Measurements from ENCODE around the gene AFF3. TPM values are rescaled to one million over a fixed set of nuclear protein-coding genes. Genes with fewer than 3 reads are reported as not detected.

Gene AFF3
- total and polyA plus RNA-seq, 12 donors, result 1.1 to 7.5 (median 3.9) TPM

DNA sequence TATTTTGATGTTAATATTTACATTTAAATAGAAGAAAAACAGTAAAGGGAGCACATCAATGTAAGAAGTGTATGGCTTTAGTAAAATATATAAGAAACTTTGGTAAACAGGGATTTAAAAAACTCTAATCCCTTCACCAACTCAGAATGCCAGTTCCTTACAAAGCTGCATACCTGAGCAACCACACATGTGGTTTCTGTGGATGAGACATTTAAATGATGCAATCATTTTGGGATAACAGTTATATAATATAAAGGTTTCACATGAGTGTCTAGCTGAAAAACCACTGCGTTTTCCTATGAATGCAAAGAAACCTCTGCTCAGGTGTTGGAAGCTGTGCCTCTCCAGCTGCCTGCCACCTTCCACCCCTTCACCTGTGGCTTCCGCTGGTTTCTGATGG, 443.5 kb downstream of the AFF3 start:
- Histone ChIP-seq H3K4me1 (replicated peaks in 1 of 2) (peaks cover 2 to 3% of the 10 kb centered on the region in 2 donors), H3K27me3 (no peaks in the 10 kb centered on the region), H3K4me3 (no peak overlapping the region), H3K36me3 (replicated peaks in 1 of 2) (no peaks in the 10 kb centered on the region), H3K27ac (no peak overlapping the region), H3K9me3 (replicated peaks in 1 of 3) (no peaks in the 10 kb centered on the region)
- no peak for DNase-seq
- 88 to 93% (median 92%) methylated on average over 2 of the region's 2 CpGs for WGBS, 4 donors
- no peak for TF ChIP-seq POLR2A (IDR thresholded peaks at IDR 0.05)
- TF ChIP-seq, protein P1, sequence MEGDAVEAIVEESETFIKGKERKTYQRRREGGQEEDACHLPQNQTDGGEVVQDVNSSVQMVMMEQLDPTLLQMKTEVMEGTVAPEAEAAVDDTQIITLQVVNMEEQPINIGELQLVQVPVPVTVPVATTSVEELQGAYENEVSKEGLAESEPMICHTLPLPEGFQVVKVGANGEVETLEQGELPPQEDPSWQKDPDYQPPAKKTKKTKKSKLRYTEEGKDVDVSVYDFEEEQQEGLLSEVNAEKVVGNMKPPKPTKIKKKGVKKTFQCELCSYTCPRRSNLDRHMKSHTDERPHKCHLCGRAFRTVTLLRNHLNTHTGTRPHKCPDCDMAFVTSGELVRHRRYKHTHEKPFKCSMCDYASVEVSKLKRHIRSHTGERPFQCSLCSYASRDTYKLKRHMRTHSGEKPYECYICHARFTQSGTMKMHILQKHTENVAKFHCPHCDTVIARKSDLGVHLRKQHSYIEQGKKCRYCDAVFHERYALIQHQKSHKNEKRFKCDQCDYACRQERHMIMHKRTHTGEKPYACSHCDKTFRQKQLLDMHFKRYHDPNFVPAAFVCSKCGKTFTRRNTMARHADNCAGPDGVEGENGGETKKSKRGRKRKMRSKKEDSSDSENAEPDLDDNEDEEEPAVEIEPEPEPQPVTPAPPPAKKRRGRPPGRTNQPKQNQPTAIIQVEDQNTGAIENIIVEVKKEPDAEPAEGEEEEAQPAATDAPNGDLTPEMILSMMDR (IDR thresholded peaks at IDR 0.05), result no peak
- intact Hi-C loops (cut with DNase I), result no loop called here

DNA sequence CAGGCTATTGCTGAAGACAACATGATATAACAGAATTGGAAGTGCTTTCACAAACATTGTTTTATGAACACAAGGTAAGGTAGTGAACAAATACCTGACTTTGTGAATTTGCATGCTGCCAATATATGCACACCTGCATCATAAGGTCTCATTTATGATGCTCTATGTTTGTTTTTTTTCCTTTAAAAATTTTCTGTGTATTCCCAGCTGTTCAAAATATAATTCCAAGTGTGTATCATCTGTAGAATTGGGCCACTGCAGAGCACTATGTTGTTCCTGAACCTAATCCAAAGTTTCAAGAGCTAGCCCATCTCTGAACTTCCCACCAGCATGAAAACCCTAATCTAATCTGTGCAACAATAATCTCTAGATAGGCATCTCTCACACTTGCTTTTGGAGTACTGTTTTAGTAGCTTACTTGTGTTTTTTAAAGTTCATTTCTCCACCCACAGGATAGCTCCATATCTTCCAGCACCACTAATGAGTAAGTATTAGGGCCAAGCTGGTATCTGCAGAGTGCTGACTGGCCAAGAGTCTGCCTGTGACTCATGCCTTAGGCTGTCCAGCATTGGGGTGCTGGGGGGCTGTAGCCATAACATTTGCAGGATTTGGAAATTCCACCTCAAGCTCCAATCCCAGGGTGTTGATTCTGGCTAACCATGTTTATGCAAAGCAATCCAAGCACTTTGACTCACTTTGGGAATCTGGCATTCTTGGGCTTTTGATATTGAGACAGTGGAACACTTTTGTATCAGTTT, 444.4 kb downstream of the AFF3 start:
- no peaks in the 10 kb centered on the region for H3K27me3 ChIP-seq
- no peak overlapping the region for H3K4me3 ChIP-seq
- intact Hi-C loops (cut with DNase I), result no loop called here
- DNase-seq, result peak in 1 of 7 donors; percentile 14
- H3K9me3 ChIP-seq (replicated peaks in 1 of 3), result no peaks in the 10 kb centered on the region
- H3K4me1 ChIP-seq (replicated peaks in 1 of 2), result no peaks in the 10 kb centered on the region
- TF ChIP-seq, protein P1 (IDR thresholded peaks at IDR 0.05), result no peak
- no peak for TF ChIP-seq POLR2A (IDR thresholded peaks at IDR 0.05)
- no peaks in the 10 kb centered on the region for H3K36me3 ChIP-seq (replicated peaks in 1 of 2)
- no peak overlapping the region for H3K27ac ChIP-seq

DNA sequence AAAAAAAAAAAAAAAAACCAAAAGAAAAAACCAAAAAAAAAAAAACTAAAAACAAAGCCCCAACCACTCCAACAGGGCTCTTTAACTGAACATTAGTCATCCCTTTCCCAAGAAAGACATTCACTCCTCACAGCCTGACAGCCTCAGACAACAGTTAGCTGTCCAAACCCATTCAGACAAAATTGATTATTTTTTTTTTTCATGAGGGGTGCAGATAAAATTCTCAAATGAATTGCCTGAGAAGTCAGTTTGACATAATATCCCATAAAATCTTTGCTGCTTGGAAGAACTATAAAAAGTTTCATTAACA, 446.5 kb downstream of the AFF3 start:
- H3K4me3 ChIP-seq, result no peak overlapping the region
- DNase-seq, result no peak
- H3K27me3 ChIP-seq, result no peaks in the 10 kb centered on the region
- no peak overlapping the region for H3K27ac ChIP-seq
- H3K9me3 ChIP-seq (replicated peaks in 1 of 3), result no peaks in the 10 kb centered on the region
- no peaks in the 10 kb centered on the region for H3K4me1 ChIP-seq (replicated peaks in 1 of 2)
- intact Hi-C loops (cut with DNase I), result no loop called here
- no peaks in the 10 kb centered on the region for H3K36me3 ChIP-seq (replicated peaks in 1 of 2)
- TF ChIP-seq, protein P1 (IDR thresholded peaks at IDR 0.05), result no peak

DNA sequence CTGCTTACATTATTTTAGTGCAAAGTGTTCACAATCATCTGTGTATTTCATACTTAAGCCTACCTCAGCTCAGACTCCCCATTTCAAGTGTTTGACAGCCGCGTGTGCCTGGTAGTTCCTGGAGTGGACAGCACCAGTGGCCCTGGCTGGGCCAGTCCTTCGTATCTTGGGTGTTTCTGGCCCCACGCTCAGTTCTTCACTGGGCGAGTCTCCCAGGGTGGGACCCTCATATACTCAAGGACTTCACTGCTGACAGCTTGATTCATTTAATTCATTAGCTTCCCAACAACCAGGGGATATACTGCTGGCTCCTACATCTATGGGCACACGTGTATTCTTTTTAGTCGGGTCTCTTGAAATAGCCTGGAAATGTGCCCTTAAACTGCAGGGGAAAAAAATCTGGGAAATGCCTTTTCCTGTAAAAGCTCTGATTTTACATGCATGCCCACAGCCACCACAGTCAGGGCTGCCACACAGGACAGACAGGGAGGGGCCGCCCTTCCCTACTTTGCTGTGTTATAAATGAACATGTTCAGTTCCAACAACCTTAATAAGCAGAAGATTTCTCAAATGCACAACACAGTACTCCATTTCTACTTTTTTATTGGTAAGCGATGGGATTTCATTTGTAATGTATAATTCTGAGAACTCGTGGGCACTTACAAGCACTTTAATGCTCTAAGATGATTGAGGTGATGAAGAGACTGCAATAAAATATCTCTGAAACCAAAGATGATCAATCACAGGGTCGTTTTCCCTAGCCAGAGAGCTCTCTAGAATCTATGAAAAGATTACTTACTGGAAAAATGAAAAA, 447.1 kb downstream of the AFF3 start:
- Histone ChIP-seq H3K4me1 (replicated peaks in 1 of 2) (no peaks in the 10 kb centered on the region), H3K9me3 (replicated peaks in 1 of 3) (no peaks in the 10 kb centered on the region), H3K27ac (no peak overlapping the region), H3K4me3 (no peak overlapping the region), H3K27me3 (no peaks in the 10 kb centered on the region), H3K36me3 (replicated peaks in 1 of 2) (no peaks in the 10 kb centered on the region)
- intact Hi-C loops (cut with DNase I), result no loop called here
- TF ChIP-seq, protein P1 (IDR thresholded peaks at IDR 0.05), result no peak
- TF ChIP-seq POLR2A (IDR thresholded peaks at IDR 0.05), result no peak
- DNase-seq, result no peak
- 79 to 88% (median 84%) methylated on average over 11 of the region's 11 CpGs for WGBS, 4 donors
